Adrenal gland (tissue), 5 donors: ENCODE results near the gene SEMA3E.

Experiments used
- POLR2A ChIP-seq, 2 donors: fragments of 450-650 bp; IDR thresholded peaks; one replicate each; pipeline ENCODE4 v1.6.1; 2017; ENCODE audit warnings: antibody characterized with exemption in 2 of 2, mild to moderate bottlenecking in 2 of 2, moderate library complexity in 1 of 2
- TF ChIP-seq, protein P1 (sequence below), 6 experiments: fragments of 450-650 bp in 4 of 6; fragments of 200-600 bp in 2 of 6; sonication (generic) in 1 of 6; IDR thresholded peaks; 1 replicate in 5 of 6; 2 replicates in 1 of 6; pipeline versions ENCODE4 v1.5.1 to v1.8.0; 2016 to 2021; ENCODE audit warnings: antibody characterized with exemption in 6 of 6, mild to moderate bottlenecking in 2 of 6, moderate library complexity in 1 of 6
- donor health status: DM: no; HTN: no; CAD: no.

DNA sequence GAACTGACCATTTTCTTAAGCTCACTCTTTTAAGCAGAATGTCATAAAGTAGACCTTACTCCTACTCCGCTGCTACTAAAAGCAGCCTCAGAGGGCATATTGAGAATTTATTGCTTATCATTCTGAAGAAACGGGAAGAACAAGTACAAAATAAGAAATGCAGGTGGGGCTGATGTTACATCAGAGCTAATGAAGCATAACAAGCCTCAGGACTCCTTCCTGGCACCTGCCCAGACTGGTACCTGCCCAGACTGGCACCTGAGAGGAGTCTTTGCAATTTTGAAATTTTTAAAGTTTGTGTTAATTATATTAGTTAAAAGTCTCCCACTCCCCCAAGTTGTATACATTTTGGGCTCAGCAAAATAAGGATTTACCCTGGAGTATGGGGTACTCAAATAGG lies 162.4 kb downstream of the SEMA3E start:
- TF ChIP-seq, protein P1, sequence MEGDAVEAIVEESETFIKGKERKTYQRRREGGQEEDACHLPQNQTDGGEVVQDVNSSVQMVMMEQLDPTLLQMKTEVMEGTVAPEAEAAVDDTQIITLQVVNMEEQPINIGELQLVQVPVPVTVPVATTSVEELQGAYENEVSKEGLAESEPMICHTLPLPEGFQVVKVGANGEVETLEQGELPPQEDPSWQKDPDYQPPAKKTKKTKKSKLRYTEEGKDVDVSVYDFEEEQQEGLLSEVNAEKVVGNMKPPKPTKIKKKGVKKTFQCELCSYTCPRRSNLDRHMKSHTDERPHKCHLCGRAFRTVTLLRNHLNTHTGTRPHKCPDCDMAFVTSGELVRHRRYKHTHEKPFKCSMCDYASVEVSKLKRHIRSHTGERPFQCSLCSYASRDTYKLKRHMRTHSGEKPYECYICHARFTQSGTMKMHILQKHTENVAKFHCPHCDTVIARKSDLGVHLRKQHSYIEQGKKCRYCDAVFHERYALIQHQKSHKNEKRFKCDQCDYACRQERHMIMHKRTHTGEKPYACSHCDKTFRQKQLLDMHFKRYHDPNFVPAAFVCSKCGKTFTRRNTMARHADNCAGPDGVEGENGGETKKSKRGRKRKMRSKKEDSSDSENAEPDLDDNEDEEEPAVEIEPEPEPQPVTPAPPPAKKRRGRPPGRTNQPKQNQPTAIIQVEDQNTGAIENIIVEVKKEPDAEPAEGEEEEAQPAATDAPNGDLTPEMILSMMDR (IDR thresholded peaks at IDR 0.05) = no peak
- no peak for TF ChIP-seq POLR2A (IDR thresholded peaks at IDR 0.05)
